Measurements from ENCODE around the gene ARL8B.
"Not testable (repeated sequence)": the region's sequence is repeated elsewhere in the genome, so short reads cannot be mapped to it uniquely, and the experiment has no call there.

Gene ARL8B

GRCh38 chr3:5145120-5145519 is 23.0 kb downstream of the ARL8B start:
- DNase-seq (ENCODE audit: low spot score): no peak

- not testable (repeated sequence) for DNase-seq (ENCODE audit: low spot score)
Measured at GRCh38 chr3:5147152-5147551, 25.1 kb downstream of the ARL8B start.

GRCh38 chr3:5149306-5149880 is 27.3 kb downstream of the ARL8B start:
- no peak for DNase-seq (ENCODE audit: low spot score)

GRCh38 chr3:5151586-5151985 is 29.5 kb downstream of the ARL8B start:
- no peak for DNase-seq (ENCODE audit: low spot score)

GRCh38 chr3:5153074-5153473 is 31.0 kb downstream of the ARL8B start:
- DNase-seq (ENCODE audit: low spot score): no peak

- DNase-seq (ENCODE audit: low spot score): no peak
Measured at GRCh38 chr3:5155241-5155640, 33.1 kb downstream of the ARL8B start.

GRCh38 chr3:5160321-5160720 is 38.2 kb downstream of the ARL8B start:
- no peak for DNase-seq (ENCODE audit: low spot score)

GRCh38 chr3:5160940-5161858 is 39.1 kb downstream of the ARL8B start:
- no peak for DNase-seq (ENCODE audit: low spot score)

GRCh38 chr3:5162102-5162501 is 40.0 kb downstream of the ARL8B start:
- no peak for DNase-seq (ENCODE audit: low spot score)

GRCh38 chr3:5165698-5166097 is 43.6 kb downstream of the ARL8B start:
- no peak for DNase-seq (ENCODE audit: low spot score)

GRCh38 chr3:5166846-5167245 is 44.8 kb downstream of the ARL8B start:
- no peak for DNase-seq (ENCODE audit: low spot score)

GRCh38 chr3:5168110-5168509 is 46.0 kb downstream of the ARL8B start:
- no peak for DNase-seq (ENCODE audit: low spot score)

- no peak for DNase-seq (ENCODE audit: low spot score)
Measured at GRCh38 chr3:5169807-5170206, 47.7 kb downstream of the ARL8B start.

GRCh38 chr3:5170975-5171374 is 48.9 kb downstream of the ARL8B start:
- no peak for DNase-seq (ENCODE audit: low spot score)

- DNase-seq (ENCODE audit: low spot score): no peak
Measured at GRCh38 chr3:5172018-5172417, 49.9 kb downstream of the ARL8B start.

- DNase-seq (ENCODE audit: low spot score): not testable (repeated sequence)
Measured at GRCh38 chr3:5179036-5179435, 56.9 kb downstream of the ARL8B start.

- no peak for DNase-seq (ENCODE audit: low spot score)
Measured at GRCh38 chr3:5181469-5182141, 59.5 kb downstream of the ARL8B start.

- DNase-seq (ENCODE audit: low spot score): not testable (repeated sequence)
Measured at GRCh38 chr3:5183714-5184113, 61.6 kb downstream of the ARL8B start.

GRCh38 chr3:5184499-5184898 is 62.4 kb downstream of the ARL8B start:
- DNase-seq (ENCODE audit: low spot score): no peak

- no peak for DNase-seq (ENCODE audit: low spot score)
Measured at GRCh38 chr3:5185093-5185673, 63.1 kb downstream of the ARL8B start.

- DNase-seq (ENCODE audit: low spot score): no peak
Measured at GRCh38 chr3:5186089-5186857, 64.2 kb downstream of the ARL8B start.

GRCh38 chr3:5186858-5187155 is 64.7 kb downstream of the ARL8B start:
- DNase-seq (ENCODE audit: low spot score): no peak
